Common myeloid progenitor, CD34-positive (primary cell): ENCODE measurements around the gene TUBB4B.

Source experiments
- CTCF ChIA-PET: fragments of 350-600 bp; sonication (Branson Sonifier 250); formaldehyde crosslinking; loops from one replicate; lab custom pipeline; 2021; ENCODE audit warnings: antibody characterized with exemption; lab: Charles Lee
- POLR2A ChIA-PET: fragments of 350-600 bp; sonication (Branson Sonifier 250); formaldehyde crosslinking; loops from one replicate; lab custom pipeline; 2021; ENCODE audit warnings: antibody characterized with exemption; lab: Charles Lee
- DNase-seq, 3 donors: peaks; one replicate each; pipeline versions ENCODE4 v3.0.0 to v3.0.0-alpha.2; 2013
- H3K27ac ChIP-seq, 2 experiments: 1 replicate in 1 of 2; 2 replicates in 1 of 2; pipeline ENCODE4 v1.7.0; 2013; ENCODE audit warnings: inconsistent platforms in 2 of 2, low read length in 2 of 2, mild to moderate bottlenecking in 2 of 2, low read depth in 1 of 2, moderate library complexity in 1 of 2; ENCODE audit not compliant: severe bottlenecking in 2 of 2, insufficient read depth in 1 of 2, poor library complexity in 1 of 2
- H3K27me3 ChIP-seq, 5 experiments: replicated peaks in 2 of 5; 1 replicate in 3 of 5; 2 replicates in 2 of 5; pipeline versions ENCODE4 v1.6.1 to v1.7.0; 2013; ENCODE audit warnings: low read length in 4 of 5, mild to moderate bottlenecking in 2 of 5, moderate library complexity in 2 of 5, inconsistent platforms in 1 of 5; ENCODE audit not compliant: insufficient read depth in 5 of 5, control insufficient read depth in 4 of 5
- H3K36me3 ChIP-seq, 4 experiments: 1 replicate in 2 of 4; 2 replicates in 2 of 4; pipeline versions ENCODE4 v1.6.1 to v1.7.0; 2013; ENCODE audit warnings: low read length in 3 of 4, control low read depth in 1 of 4, mild to moderate bottlenecking in 1 of 4; ENCODE audit not compliant: control insufficient read depth in 4 of 4, insufficient read depth in 4 of 4
- H3K4me1 ChIP-seq, 4 experiments: 1 replicate in 3 of 4; 2 replicates in 1 of 4; pipeline versions ENCODE4 v1.6.1 to v1.7.1; 2013; ENCODE audit warnings: low read length in 3 of 4, mild to moderate bottlenecking in 3 of 4, control low read depth in 1 of 4, inconsistent platforms in 1 of 4, moderate library complexity in 1 of 4; ENCODE audit not compliant: control insufficient read depth in 4 of 4, insufficient read depth in 4 of 4; ENCODE audit errors: control extremely low read depth in 1 of 4
- H3K4me3 ChIP-seq, 7 experiments: 1 replicate in 4 of 7; 2 replicates in 3 of 7; pipeline versions ENCODE4 v1.5.1 to v1.7.0; 2013; ENCODE audit warnings: mild to moderate bottlenecking in 7 of 7, low read length in 6 of 7, moderate library complexity in 6 of 7, inconsistent platforms in 2 of 7, low read depth in 2 of 7, control low read depth in 1 of 7; ENCODE audit not compliant: insufficient read depth in 4 of 7, control insufficient read depth in 1 of 7; ENCODE audit errors: extremely low read depth in 1 of 7
- H3K9me3 ChIP-seq, 5 experiments: 1 replicate in 4 of 5; 2 replicates in 1 of 5; pipeline versions ENCODE4 v1.6.1 to v1.7.1; 2013; ENCODE audit warnings: low read length in 4 of 5, mild to moderate bottlenecking in 2 of 5, inconsistent platforms in 1 of 5, low read depth in 1 of 5, moderate library complexity in 1 of 5; ENCODE audit not compliant: control insufficient read depth in 4 of 5, insufficient read depth in 2 of 5; ENCODE audit errors: control extremely low read depth in 1 of 5
- WGBS: methylation state at CpG from one replicate; pipeline ENCODE4 v1.1.5; 2013; ENCODE audit not compliant: insufficient coverage; 5-methylcytosine and 5-hydroxymethylcytosine counted together

Gene TUBB4B

GRCh38 chr9:137228506-137228967 is 12.6 kb upstream of the TUBB4B start:
- Histone ChIP-seq H3K4me1 (peaks cover 2 to 16% (median 13%) of the 10 kb centered on the region in 4 experiments), H3K27ac (no peak overlapping the region), H3K36me3 (no peaks in the 10 kb centered on the region), H3K9me3 (no peaks in the 10 kb centered on the region), H3K4me3 (no peak overlapping the region), H3K27me3 (peaks cover 0 to 35% (median 0%) of the 10 kb centered on the region in 5 experiments)
- POLR2A ChIA-PET, result no interaction called here
- CTCF ChIA-PET, result interaction anchor here (1.2 to 6.3 kb wide), 7 partner anchors 24 to 110 kb away, joined by 3 to 46 read pairs (median 9); partner anchors contain the start of genes ANAPC2, NDOR1, SSNA1 and TMEM203
- no peak for DNase-seq
- 82% methylated on average over 24 of the region's 29 CpGs for WGBS

- no peaks in the 10 kb centered on the region for H3K9me3 ChIP-seq
- no peak overlapping the region for H3K27ac ChIP-seq
- no peak for DNase-seq
- CTCF ChIA-PET, result interaction anchor here (0.5 to 1.9 kb wide), 4 partner anchors 21 to 111 kb away, joined by 3 to 9 read pairs (median 3); partner anchors contain the start of genes ANAPC2 and SSNA1
- H3K36me3 ChIP-seq, result no peaks in the 10 kb centered on the region
- POLR2A ChIA-PET, result interaction anchor here (0.6 to 0.9 kb wide), 3 partner anchors 67 to 117 kb away, joined by 3 to 4 read pairs (median 3); no protein-coding TSS in a partner anchor
- WGBS, result 74% methylated on average over 22 of the region's 27 CpGs
- no peak overlapping the region for H3K4me3 ChIP-seq
- H3K4me1 ChIP-seq, result peaks cover 0 to 11% (median 8%) of the 10 kb centered on the region in 4 experiments
- peaks cover 0 to 38% (median 0%) of the 10 kb centered on the region in 5 experiments for H3K27me3 ChIP-seq
Observed at GRCh38 chr9:137228968-137229896, 11.9 kb upstream of the TUBB4B start.

- Histone ChIP-seq H3K4me3 (no peak overlapping the region), H3K36me3 (no peaks in the 10 kb centered on the region), H3K27ac (no peak overlapping the region), H3K27me3 (peaks cover 0 to 42% (median 0%) of the 10 kb centered on the region in 5 experiments), H3K9me3 (no peaks in the 10 kb centered on the region), H3K4me1 (peaks cover 0 to 10% (median 5%) of the 10 kb centered on the region in 4 experiments)
- no peak for DNase-seq
- POLR2A ChIA-PET, result interaction anchor here (0.6 to 0.9 kb wide), 2 partner anchors 67 to 118 kb away, joined by 3 to 4 read pairs; no protein-coding TSS in a partner anchor
- CTCF ChIA-PET, result interaction anchor here (0.5 to 1.9 kb wide), 4 partner anchors 22 to 112 kb away, joined by 3 to 9 read pairs (median 3); partner anchors contain the start of genes ANAPC2 and SSNA1
- 63% methylated on average over 24 of the region's 31 CpGs for WGBS
Observed at GRCh38 chr9:137229903-137230704, 11.0 kb upstream of the TUBB4B start.

GRCh38 chr9:137230705-137231371 is 10.2 kb upstream of the TUBB4B start, which contains the start of gene SLC34A3:
Gene SLC34A3 (plus strand): TSS chr9:137230901. CDS start chr9:137231703, 802 bp downstream.
- WGBS, result 84% methylated on average over 11 of the region's 14 CpGs
- no peak for DNase-seq
- POLR2A ChIA-PET, result no interaction called here
- H3K36me3 ChIP-seq, result no peaks in the 10 kb centered on the region
- no peaks in the 10 kb centered on the region for H3K9me3 ChIP-seq
- CTCF ChIA-PET, result interaction anchor here (1.0 kb wide), 1 partner anchor 23 kb away, joined by 3 read pairs; no protein-coding TSS in a partner anchor
- H3K4me1 ChIP-seq, result peaks cover 0 to 15% (median 10%) of the 10 kb centered on the region in 4 experiments
- no peak within 1 kb of the TSS for H3K27ac ChIP-seq
- H3K4me3 ChIP-seq, result no peak within 1 kb of the TSS
- peaks cover 0 to 42% (median 0%) of the 10 kb centered on the region in 5 experiments for H3K27me3 ChIP-seq

- no peak overlapping the region for H3K4me3 ChIP-seq
- peaks cover 0 to 22% (median 16%) of the 10 kb centered on the region in 4 experiments for H3K4me1 ChIP-seq
- WGBS, result 96% methylated on average over 19 of the region's 23 CpGs
- no peaks in the 10 kb centered on the region for H3K36me3 ChIP-seq
- no peaks in the 10 kb centered on the region for H3K9me3 ChIP-seq
- POLR2A ChIA-PET, result interaction anchor here (0.6 kb wide), 1 partner anchor 217 kb away, joined by 4 read pairs; no protein-coding TSS in a partner anchor
- no peak for DNase-seq
- CTCF ChIA-PET, result no interaction called here
- H3K27me3 ChIP-seq, result peaks cover 0 to 38% (median 0%) of the 10 kb centered on the region in 5 experiments
- no peak overlapping the region for H3K27ac ChIP-seq
Observed at GRCh38 chr9:137231372-137232039, 9.6 kb upstream of the TUBB4B start.

GRCh38 chr9:137232101-137232500 is 9.0 kb upstream of the TUBB4B start:
- H3K4me3 ChIP-seq, result no peak overlapping the region
- CTCF ChIA-PET, result no interaction called here
- WGBS, result 79% methylated on average over 3 of the region's 10 CpGs
- no peak for DNase-seq
- peaks cover 0 to 28% (median 22%) of the 10 kb centered on the region in 4 experiments for H3K4me1 ChIP-seq
- no peaks in the 10 kb centered on the region for H3K9me3 ChIP-seq
- H3K27ac ChIP-seq, result no peak overlapping the region
- POLR2A ChIA-PET, result interaction anchor here (0.6 kb wide), 1 partner anchor 217 kb away, joined by 4 read pairs; no protein-coding TSS in a partner anchor
- H3K27me3 ChIP-seq, result peaks cover 0 to 32% (median 0%) of the 10 kb centered on the region in 5 experiments
- H3K36me3 ChIP-seq, result no peaks in the 10 kb centered on the region
